GM23338 (cell line): ENCODE measurements around the gene TCIRG1. TPM values are rescaled to one million over a fixed set of nuclear protein-coding genes. Genes with fewer than 3 reads are reported as not detected.

Source experiments
- ATAC-seq: fragments of 200-7000 bp; cut with Tn5 transposase; 3 replicates; pipeline ENCODE4 v1.9.1; 2020
- DNase-seq: peaks from one replicate; pipeline ENCODE4 v3.0.0-alpha.2; 2015; ENCODE audit warnings: low spot score
- H2AFZ ChIP-seq: fragments of 200-600 bp; sonication (generic); 2 replicates; pipeline ENCODE4 v1.8.0; 2016; ENCODE audit warnings: antibody characterized with exemption, mild to moderate bottlenecking, moderate library complexity
- H3F3A ChIP-seq: fragments of 200-600 bp; sonication (generic); replicated peaks from 2 replicates; pipeline ENCODE4 v1.8.0; 2017; ENCODE audit warnings: antibody characterized with exemption, mixed run types, low read depth
- H3K27ac ChIP-seq: fragments of 200-600 bp; sonication (generic); 2 replicates; pipeline ENCODE4 v1.6.1; 2016; ENCODE audit warnings: low read depth
- H3K27me3 ChIP-seq: fragments of 200-600 bp; sonication (generic); 2 replicates; pipeline ENCODE4 v1.8.0; 2016; ENCODE audit warnings: mild to moderate bottlenecking, mixed run types, moderate library complexity; ENCODE audit not compliant: insufficient read depth
- H3K36me3 ChIP-seq: fragments of 200-600 bp; sonication (generic); 2 replicates; pipeline ENCODE4 v1.8.0; 2016; ENCODE audit warnings: mild to moderate bottlenecking; ENCODE audit not compliant: insufficient read depth
- H3K4me1 ChIP-seq: fragments of 200-600 bp; sonication (generic); 2 replicates; pipeline ENCODE4 v1.8.0; 2016; ENCODE audit warnings: mild to moderate bottlenecking, moderate library complexity; ENCODE audit not compliant: insufficient read depth
- H3K4me2 ChIP-seq: fragments of 200-600 bp; sonication (generic); 2 replicates; pipeline ENCODE4 v1.7.1; 2017; ENCODE audit warnings: mixed run types
- H3K4me3 ChIP-seq: fragments of 200-600 bp; sonication (generic); 2 replicates; pipeline ENCODE4 v1.6.1; 2016; ENCODE audit warnings: mixed run types
- H3K79me2 ChIP-seq: fragments of 200-600 bp; sonication (generic); replicated peaks from 2 replicates; pipeline ENCODE4 v1.8.0; 2017; ENCODE audit warnings: mild to moderate bottlenecking; ENCODE audit not compliant: insufficient read depth
- H3K9me2 ChIP-seq: fragments of 200-600 bp; sonication (generic); 2 replicates; pipeline ENCODE4 v1.8.0; 2017; ENCODE audit not compliant: insufficient read depth
- H4K20me1 ChIP-seq: fragments of 200-600 bp; sonication (generic); replicated peaks from 2 replicates; pipeline ENCODE4 v1.8.0; 2017; ENCODE audit warnings: mild to moderate bottlenecking; ENCODE audit not compliant: insufficient read depth
- H3K27ac Mint-ChIP-seq: 2 replicates; pipeline ENCODE4 v1.8.0; 2020; ENCODE audit warnings: inconsistent platforms, mild to moderate bottlenecking, moderate library complexity, mixed read lengths
- H3K27me3 Mint-ChIP-seq: 3 replicates; pipeline ENCODE4 v1.8.0; 2022; ENCODE audit warnings: low read depth, mild to moderate bottlenecking, moderate library complexity, mixed read lengths, inconsistent platforms; ENCODE audit not compliant: insufficient read depth, poor library complexity
- H3K36me3 Mint-ChIP-seq: 3 replicates; pipeline ENCODE4 v1.8.0; 2021; ENCODE audit warnings: low read depth, mild to moderate bottlenecking, inconsistent platforms, moderate library complexity, mixed read lengths
- H3K4me1 Mint-ChIP-seq: 3 replicates; pipeline ENCODE4 v1.8.0; 2020; ENCODE audit warnings: mild to moderate bottlenecking, inconsistent platforms, mixed read lengths
- H3K4me3 Mint-ChIP-seq: 3 replicates; pipeline ENCODE4 v1.8.0; 2021; ENCODE audit warnings: moderate library complexity, mild to moderate bottlenecking, inconsistent platforms, mixed read lengths
- H3K9me3 Mint-ChIP-seq: 3 replicates; pipeline ENCODE4 v1.8.0; 2020; ENCODE audit warnings: moderate library complexity, mild to moderate bottlenecking, inconsistent platforms, mixed read lengths
- CTCF ChIP-seq, 2 experiments: fragments of 200-600 bp in 1 of 2; sonication (generic) in 1 of 2; conservative IDR thresholded peaks; 2 replicates each; pipeline versions ENCODE4 v1.5.1 to v1.6.1; 2016 to 2017; ENCODE audit warnings: antibody characterized with exemption in 2 of 2, low read depth in 2 of 2, mild to moderate bottlenecking in 2 of 2, moderate library complexity in 1 of 2
- EZH2 ChIP-seq: fragments of 200-600 bp; sonication (generic); IDR thresholded peaks from one replicate; pipeline ENCODE4 v1.8.0; 2017; ENCODE audit warnings: antibody characterized with exemption, mild to moderate bottlenecking, low read depth; ENCODE audit not compliant: unreplicated experiment
- NANOG ChIP-seq: IDR thresholded peaks from 2 replicates; pipeline ENCODE4 v1.6.1; 2016; ENCODE audit warnings: antibody characterized with exemption, borderline replicate concordance
- POLR2AphosphoS5 ChIP-seq: IDR thresholded peaks from 2 replicates; pipeline ENCODE4 v1.6.1; 2016; ENCODE audit warnings: antibody characterized with exemption, low read depth
- ZNF114 ChIP-seq: fragments of 250-450 bp; sonication (Bioruptor Pico); IDR thresholded peaks from 2 replicates; pipeline ENCODE4 v1.5.0; 2020; ENCODE audit warnings: mild to moderate bottlenecking, moderate library complexity
- ZNF331 ChIP-seq: fragments of 250-450 bp; sonication (Bioruptor Pico); IDR thresholded peaks from 2 replicates; pipeline ENCODE4 v1.5.0; 2020; ENCODE audit warnings: low read depth, mild to moderate bottlenecking, moderate library complexity
- polyA plus RNA-seq: library from polyadenylated mRNA; unstranded; fragments of >200 nt; fragmentation: Nextera tagmentation; extraction: Ambion mirVana; gene quantifications from 2 replicates; pipeline ENCODE4 v1.2.1, GENCODE V29; 2016
- total RNA-seq: library from RNA; depleted of rRNA; stranded (reverse); fragments of >200 nt; shearing (Covaris generic); gene quantifications from 2 replicates; pipeline ENCODE4 v1.2.3, GENCODE V29; 2014

TCIRG1 gene
- total and polyA plus RNA-seq, 2 experiments from 2014 or later = 20.4 to 40.4 TPM

GRCh38 chr11:68027667-68028066 is 11.2 kb upstream of the TCIRG1 start:
- Mint-ChIP-seq H3K36me3 (peaks cover 7% of the 10 kb centered on the region; the same call in 1 of the 3 replicates), H3K4me1 (peaks cover 16% of the 10 kb centered on the region), H3K27me3 (peaks cover 20% of the 10 kb centered on the region), H3K27ac (no peak overlapping the region), H3K4me3 (no peak overlapping the region), H3K9me3 (no peaks in the 10 kb centered on the region)
- Histone ChIP-seq H4K20me1 (no peaks in the 10 kb centered on the region), H2AFZ (no peak overlapping the region), H3K4me1 (peaks cover 3% of the 10 kb centered on the region; the same call in 1 of the 2 replicates), H3K36me3 (no peaks in the 10 kb centered on the region), H3K4me2 (no peak overlapping the region), H3K4me3 (no peak overlapping the region), H3K27ac (no peak overlapping the region), H3F3A (no peaks in the 10 kb centered on the region), H3K9me2 (no peaks in the 10 kb centered on the region), H3K27me3 (no peaks in the 10 kb centered on the region), H3K79me2 (peaks cover 13% of the 10 kb centered on the region)
- TF ChIP-seq NANOG (no peak), CTCF (conservative IDR thresholded peaks at IDR 0.05; ENCODE audit: low read depth in 2 of 2) (no peak), ZNF114 (CRISPR knock-in tag) (no peak), EZH2 (no peak), ZNF331 (no peak), POLR2AphosphoS5 (no peak)
- ATAC-seq = no peak
- DNase-seq = no peak

GRCh38 chr11:68028802-68029545 is 9.9 kb upstream of the TCIRG1 start:
- Mint-ChIP-seq H3K27ac (peak overlapping the region; percentile 86), H3K9me3 (no peaks in the 10 kb centered on the region), H3K4me1 (peaks cover 16% of the 10 kb centered on the region)

More at GRCh38 chr11:68028802-68029545, 9.9 kb upstream of the TCIRG1 start:
- Histone ChIP-seq H3K36me3 (peaks cover 2% of the 10 kb centered on the region; the same call in 1 of the 2 replicates), H3K4me2 (peak overlapping the region; percentile 75; the same call in 1 of the 2 replicates), H3K4me1 (peaks cover 3% of the 10 kb centered on the region; the same call in 1 of the 2 replicates), H3K4me3 (no peak overlapping the region), H3K27ac (no peak overlapping the region), H3K9me2 (no peaks in the 10 kb centered on the region), H3F3A (no peaks in the 10 kb centered on the region), H3K79me2 (peaks cover 13% of the 10 kb centered on the region), H2AFZ (no peak overlapping the region), H4K20me1 (no peaks in the 10 kb centered on the region), H3K27me3 (no peaks in the 10 kb centered on the region)
- Mint-ChIP-seq H3K4me3 (peak overlapping the region; percentile 94), H3K36me3 (peaks cover 10% of the 10 kb centered on the region), H3K27me3 (peaks cover 20% of the 10 kb centered on the region)
- ATAC-seq (no peak), DNase-seq (no peak)
- TF ChIP-seq CTCF (conservative IDR thresholded peaks at IDR 0.05; ENCODE audit: low read depth in 2 of 2) = 0 out of 4 replicates have a peak, but pooled peaks of 1 of the 2 experiments have one; percentile 9
- no peak for TF ChIP-seq ZNF114 (CRISPR knock-in tag)
